Osteoblast (primary cell): ENCODE results near the gene FRMD4B. TPM values are rescaled to one million over a fixed set of nuclear protein-coding genes. Genes with fewer than 3 reads are reported as not detected.

Experiments used
- DNase-seq: peaks from one replicate; pipeline ENCODE4 v3.0.0; 2011; ENCODE audit warnings: low spot score, mixed read lengths; ENCODE audit not compliant: insufficient read length; ENCODE audit errors: missing footprints
- H2AFZ ChIP-seq: 2 replicates; pipeline ENCODE4 v1.6.0; 2011; ENCODE audit warnings: mild to moderate bottlenecking, low read length
- H3K27ac ChIP-seq: 2 replicates; pipeline ENCODE4 v1.5.1; 2011; ENCODE audit warnings: mild to moderate bottlenecking, low read depth, low read length, moderate library complexity
- H3K27me3 ChIP-seq: 2 replicates; pipeline ENCODE4 v1.6.0; 2012; ENCODE audit warnings: mild to moderate bottlenecking, control low read depth, inconsistent platforms, low read length, moderate library complexity; ENCODE audit not compliant: insufficient read depth
- H3K36me3 ChIP-seq: 2 replicates; pipeline ENCODE4 v1.5.1; 2011; ENCODE audit warnings: mild to moderate bottlenecking, low read length, control low read depth, moderate library complexity; ENCODE audit not compliant: insufficient read depth
- H3K4me1 ChIP-seq: 2 replicates; pipeline ENCODE4 v1.5.1; 2011; ENCODE audit warnings: mild to moderate bottlenecking, low read length, control low read depth, moderate library complexity; ENCODE audit not compliant: insufficient read depth
- H3K4me2 ChIP-seq: 2 replicates; pipeline ENCODE4 v1.6.0; 2011; ENCODE audit warnings: mild to moderate bottlenecking, low read length; ENCODE audit not compliant: insufficient read depth
- H3K4me3 ChIP-seq: fragments of 200-600 bp; sonication (generic); 3 replicates; pipeline ENCODE4 v1.5.1; 2012; ENCODE audit warnings: mild to moderate bottlenecking, low read length, inconsistent platforms; ENCODE audit not compliant: insufficient read depth
- H3K79me2 ChIP-seq: 2 replicates; pipeline ENCODE4 v1.6.0; 2012; ENCODE audit warnings: mild to moderate bottlenecking, low read length, control low read depth, inconsistent platforms; ENCODE audit not compliant: insufficient read depth
- H3K9me3 ChIP-seq: 2 replicates; pipeline ENCODE4 v1.5.1; 2011; ENCODE audit warnings: low read depth, low read length, control low read depth
- H4K20me1 ChIP-seq: 2 replicates; pipeline ENCODE4 v1.6.0; 2012; ENCODE audit warnings: mild to moderate bottlenecking, low read length, control low read depth; ENCODE audit not compliant: insufficient read depth
- CTCF ChIP-seq: IDR thresholded peaks from 2 replicates; pipeline ENCODE4 v1.5.1; 2011; ENCODE audit warnings: mild to moderate bottlenecking, low read depth, low read length, moderate library complexity; ENCODE audit errors: extremely low read depth
- total RNA-seq: library from RNA; depleted of rRNA; stranded (reverse); fragments of >200 nt; gene quantifications from 2 replicates; pipeline ENCODE4 v1.2.3, GENCODE V29; 2012

Gene FRMD4B
- total RNA-seq, 1 donor, result 0.72 TPM

GRCh38 chr3:69142797-69143454 lies 243.0 kb downstream of the FRMD4B start:
- no peak overlapping the region for H3K4me2 ChIP-seq
- no peak overlapping the region for H3K27ac ChIP-seq
- H4K20me1 ChIP-seq, result no peaks in the 10 kb centered on the region
- no peaks in the 10 kb centered on the region for H3K36me3 ChIP-seq
- TF ChIP-seq CTCF, result no peak
- no peaks in the 10 kb centered on the region for H3K4me1 ChIP-seq
- H2AFZ ChIP-seq, result no peak overlapping the region
- H3K27me3 ChIP-seq, result peaks cover 16% of the 10 kb centered on the region
- no peaks in the 10 kb centered on the region for H3K9me3 ChIP-seq
- no peak overlapping the region for H3K4me3 ChIP-seq
- H3K79me2 ChIP-seq, result no peaks in the 10 kb centered on the region
- no peak for DNase-seq

- H3K4me1 ChIP-seq, result no peaks in the 10 kb centered on the region
- TF ChIP-seq CTCF, result no peak
- no peak for DNase-seq
- H3K27ac ChIP-seq, result no peak overlapping the region
- no peaks in the 10 kb centered on the region for H4K20me1 ChIP-seq
- H3K4me3 ChIP-seq, result no peak overlapping the region
- H3K79me2 ChIP-seq, result no peaks in the 10 kb centered on the region
- H3K36me3 ChIP-seq, result no peaks in the 10 kb centered on the region
- H3K4me2 ChIP-seq, result no peak overlapping the region
- peaks cover 16% of the 10 kb centered on the region for H3K27me3 ChIP-seq
- no peaks in the 10 kb centered on the region for H3K9me3 ChIP-seq
- no peak overlapping the region for H2AFZ ChIP-seq
Measured at GRCh38 chr3:69142090-69142489, 243.8 kb downstream of the FRMD4B start.

GRCh38 chr3:69141313-69141712 lies 244.6 kb downstream of the FRMD4B start:
- no peak overlapping the region for H3K4me3 ChIP-seq
- H2AFZ ChIP-seq, result no peak overlapping the region
- H4K20me1 ChIP-seq, result no peaks in the 10 kb centered on the region
- no peak overlapping the region for H3K27ac ChIP-seq
- no peak for TF ChIP-seq CTCF
- no peaks in the 10 kb centered on the region for H3K79me2 ChIP-seq
- no peak overlapping the region for H3K4me2 ChIP-seq
- H3K27me3 ChIP-seq, result peaks cover 16% of the 10 kb centered on the region
- no peaks in the 10 kb centered on the region for H3K36me3 ChIP-seq
- no peaks in the 10 kb centered on the region for H3K9me3 ChIP-seq
- no peaks in the 10 kb centered on the region for H3K4me1 ChIP-seq
- DNase-seq, result no peak

- Histone ChIP-seq H3K27ac (no peak overlapping the region), H3K79me2 (no peaks in the 10 kb centered on the region), H3K4me1 (no peaks in the 10 kb centered on the region), H3K4me3 (no peak overlapping the region), H3K36me3 (no peaks in the 10 kb centered on the region), H2AFZ (no peak overlapping the region), H4K20me1 (no peaks in the 10 kb centered on the region), H3K27me3 (peaks cover 9% of the 10 kb centered on the region), H3K4me2 (no peak overlapping the region), H3K9me3 (no peaks in the 10 kb centered on the region)
- no peak for TF ChIP-seq CTCF
- no peak for DNase-seq
Measured at GRCh38 chr3:69137412-69137811, 248.5 kb downstream of the FRMD4B start.
